Esophagus muscularis mucosa (tissue), 3 donors: ENCODE measurements around the gene RNF175.

Experiments
- POLR2A ChIP-seq: fragments of 450-650 bp; IDR thresholded peaks from one replicate; pipeline ENCODE4 v1.6.1; 2017; ENCODE audit warnings: antibody characterized with exemption, moderate library complexity, mild to moderate bottlenecking, low read depth
- POLR2AphosphoS5 ChIP-seq, 2 donors: sonication (generic); formaldehyde crosslinking; IDR thresholded peaks; one replicate each; pipeline ENCODE4 v1.6.1; 2017; ENCODE audit warnings: antibody characterized with exemption in 2 of 2
- TF ChIP-seq, protein P1 (sequence below), 3 experiments: fragments of 200-600 bp in 2 of 3; fragments of 450-650 bp in 1 of 3; sonication (generic) in 2 of 3; IDR thresholded peaks; one replicate each; pipeline ENCODE4 v1.5.1; 2017 to 2019; ENCODE audit warnings: antibody characterized with exemption in 3 of 3, mild to moderate bottlenecking in 2 of 3, moderate library complexity in 1 of 3

DNA sequence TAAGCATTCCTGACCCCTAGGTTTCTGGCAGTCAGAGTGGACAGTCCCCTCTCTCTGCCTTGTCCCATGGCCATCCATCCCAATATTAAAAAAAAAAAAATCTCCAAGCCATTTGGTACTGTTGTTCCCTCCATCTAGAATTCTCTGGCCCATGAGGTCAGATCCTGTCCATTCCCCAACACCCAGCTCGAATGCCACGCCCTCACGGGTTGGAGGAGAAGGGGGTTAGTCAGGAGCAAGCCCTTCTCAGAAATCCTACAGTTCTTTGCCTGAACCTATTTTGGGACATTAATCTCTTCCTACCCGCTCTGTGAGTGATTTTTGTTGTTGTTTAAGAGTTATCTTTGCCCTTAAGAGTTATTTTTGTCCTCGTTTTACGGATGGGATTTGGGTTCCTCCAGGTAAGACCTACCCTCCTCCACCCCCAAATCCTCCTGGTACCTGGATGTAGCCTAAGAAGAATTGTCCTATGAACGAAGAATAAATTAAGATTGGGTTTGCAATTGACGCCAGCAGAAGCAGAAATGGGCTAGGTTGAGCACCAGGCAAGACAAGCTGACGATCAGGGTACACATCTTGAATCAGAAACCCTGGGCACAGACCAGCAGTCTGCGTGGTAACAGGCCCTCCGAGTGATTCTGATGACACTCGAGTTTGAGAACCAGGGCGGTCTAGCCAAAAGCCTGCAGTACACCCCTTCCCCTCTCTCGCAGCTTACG, 977 bp downstream of the RNF175 start:
- TF ChIP-seq, protein P1, sequence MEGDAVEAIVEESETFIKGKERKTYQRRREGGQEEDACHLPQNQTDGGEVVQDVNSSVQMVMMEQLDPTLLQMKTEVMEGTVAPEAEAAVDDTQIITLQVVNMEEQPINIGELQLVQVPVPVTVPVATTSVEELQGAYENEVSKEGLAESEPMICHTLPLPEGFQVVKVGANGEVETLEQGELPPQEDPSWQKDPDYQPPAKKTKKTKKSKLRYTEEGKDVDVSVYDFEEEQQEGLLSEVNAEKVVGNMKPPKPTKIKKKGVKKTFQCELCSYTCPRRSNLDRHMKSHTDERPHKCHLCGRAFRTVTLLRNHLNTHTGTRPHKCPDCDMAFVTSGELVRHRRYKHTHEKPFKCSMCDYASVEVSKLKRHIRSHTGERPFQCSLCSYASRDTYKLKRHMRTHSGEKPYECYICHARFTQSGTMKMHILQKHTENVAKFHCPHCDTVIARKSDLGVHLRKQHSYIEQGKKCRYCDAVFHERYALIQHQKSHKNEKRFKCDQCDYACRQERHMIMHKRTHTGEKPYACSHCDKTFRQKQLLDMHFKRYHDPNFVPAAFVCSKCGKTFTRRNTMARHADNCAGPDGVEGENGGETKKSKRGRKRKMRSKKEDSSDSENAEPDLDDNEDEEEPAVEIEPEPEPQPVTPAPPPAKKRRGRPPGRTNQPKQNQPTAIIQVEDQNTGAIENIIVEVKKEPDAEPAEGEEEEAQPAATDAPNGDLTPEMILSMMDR (IDR thresholded peaks at IDR 0.05), result no peak
- TF ChIP-seq POLR2A (no peak), POLR2AphosphoS5 (IDR thresholded peaks at IDR 0.05) (no peak)
